AG08395 (cell line): ENCODE measurements around the gene FBXO36.

Source experiments
- DNase-seq: peaks from one replicate; pipeline ENCODE4 v3.0.0; 2012; ENCODE audit warnings: mixed read lengths, low spot score

The FBXO36 gene

GRCh38 chr2:230050136-230050535, 127.8 kb downstream of the FBXO36 start:
- DNase-seq = no peak

DNA sequence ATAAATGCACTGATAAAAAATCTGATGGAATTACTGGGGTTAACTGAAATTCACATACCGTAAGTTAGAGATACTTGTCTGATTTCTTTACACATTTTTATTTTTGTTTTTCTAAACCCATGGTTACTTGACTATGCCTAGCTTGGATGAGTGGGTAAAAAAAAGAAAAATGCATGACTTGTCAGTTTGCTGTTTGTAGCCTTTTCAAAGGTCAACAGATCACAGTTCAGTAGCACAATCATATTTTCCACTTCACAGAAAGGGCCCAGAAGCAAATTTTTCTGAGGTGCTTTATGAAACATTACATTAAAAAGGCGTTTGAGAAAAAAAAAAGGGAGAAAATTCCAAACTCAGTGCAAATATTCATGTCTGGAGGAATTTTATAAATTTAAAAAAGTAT, 130.0 kb downstream of the FBXO36 start:
- DNase-seq = no peak

- DNase-seq = peak; percentile 28
These were observed 131.6 kb downstream of the FBXO36 start for GRCh38 chr2:230053753-230054478.

DNA sequence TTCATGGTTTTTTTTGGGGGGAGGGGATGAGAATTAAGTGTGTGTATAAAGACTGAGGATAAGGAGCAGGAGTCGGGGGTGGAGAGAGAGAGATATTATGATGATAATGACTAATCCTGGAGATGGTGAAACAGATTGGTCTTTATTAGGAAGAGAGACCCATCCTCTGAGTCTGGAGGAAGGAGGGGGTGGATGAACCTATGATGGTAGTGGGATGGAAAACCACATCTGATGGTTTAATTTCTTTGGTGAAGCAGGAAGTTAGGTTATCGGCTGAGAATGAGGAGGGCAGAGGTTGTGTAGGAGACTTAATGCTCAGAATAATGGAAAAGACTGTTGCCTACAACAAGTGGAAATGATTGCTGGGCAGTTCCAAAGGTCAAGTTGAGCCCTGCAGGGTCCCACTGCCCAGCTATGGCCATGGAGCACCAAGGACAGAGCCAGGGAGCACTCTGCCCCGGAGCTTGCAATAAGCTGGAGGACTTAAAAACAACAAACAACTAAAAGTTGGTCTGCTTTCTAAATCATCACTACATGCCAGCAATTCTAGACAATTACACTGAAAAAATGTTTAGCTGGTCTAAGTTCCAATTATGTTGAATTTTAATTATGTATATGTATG, 138.5 kb downstream of the FBXO36 start:
- no peak for DNase-seq
